ENCODE data around the gene PSMD13. TPM values are rescaled to one million over a fixed set of nuclear protein-coding genes. Genes with fewer than 3 reads are reported as not detected.

The PSMD13 gene
- total RNA-seq, 1 experiment from 2014 or later, result 179 TPM

GRCh38 chr11:257766-258493, 21.2 kb downstream of the PSMD13 start:
- Histone ChIP-seq H3K79me2 (ENCODE audit: insufficient read depth, low read length) (no peaks in the 10 kb centered on the region), H3K4me1 (ENCODE audit: control insufficient read depth in 1 of 2, insufficient read depth in 2 of 2, low read length in 2 of 2) (no peaks in the 10 kb centered on the region), H3K36me3 (ENCODE audit: control insufficient read depth in 1 of 2, insufficient read depth in 2 of 2, low read length in 2 of 2) (peaks cover 3 to 8% of the 10 kb centered on the region in 2 experiments; a peak in 3 of 4 replicates), H3K9me3 (ENCODE audit: control insufficient read depth in 1 of 2, insufficient read depth in 1 of 2, low read depth in 1 of 2, low read length in 2 of 2) (no peaks in the 10 kb centered on the region), H3K4me3 (replicated peaks in 1 of 2; ENCODE audit: low read depth in 1 of 2, low read length in 2 of 2) (no peak overlapping the region), H3K27ac (ENCODE audit: low read depth, low read length) (no peak overlapping the region), H3K9ac (ENCODE audit: low read length) (no peak overlapping the region), H3K27me3 (ENCODE audit: insufficient read depth, low read length) (no peaks in the 10 kb centered on the region), H3K9me2 (ENCODE audit: insufficient read depth) (no peaks in the 10 kb centered on the region), H3K4me2 (ENCODE audit: low read length) (no peak overlapping the region), H2AFZ (ENCODE audit: low read depth, low read length, poor library complexity, severe bottlenecking) (no peak overlapping the region), H4K20me1 (ENCODE audit: insufficient read depth) (no peaks in the 10 kb centered on the region)
- ATAC-seq (peak; percentile 80), DNase-seq (ENCODE audit: low read depth, low spot score) (no peak)
- RAD21 ChIA-PET (ENCODE audit: low non-redundant PET in 1 of 2, low total read pairs in 2 of 2, uncharacterized antibody in 2 of 2, unreplicated experiment in 2 of 2), result no interaction called here
- POLR2A ChIA-PET, result interaction anchor here (0.6 kb wide), 1 partner anchor 98 kb away, joined by 3 read pairs; no protein-coding TSS in a partner anchor
- intact Hi-C loops (cut with micrococcal nuclease), result no loop called here
- TF ChIP-seq EZH2phosphoT487 (IDR thresholded peaks at IDR 0.05; ENCODE audit: borderline replicate concordance) (no peak), RAD21 (IDR thresholded peaks at IDR 0.05; ENCODE audit: low read depth) (peak; percentile 59)
- TF ChIP-seq, protein P1, sequence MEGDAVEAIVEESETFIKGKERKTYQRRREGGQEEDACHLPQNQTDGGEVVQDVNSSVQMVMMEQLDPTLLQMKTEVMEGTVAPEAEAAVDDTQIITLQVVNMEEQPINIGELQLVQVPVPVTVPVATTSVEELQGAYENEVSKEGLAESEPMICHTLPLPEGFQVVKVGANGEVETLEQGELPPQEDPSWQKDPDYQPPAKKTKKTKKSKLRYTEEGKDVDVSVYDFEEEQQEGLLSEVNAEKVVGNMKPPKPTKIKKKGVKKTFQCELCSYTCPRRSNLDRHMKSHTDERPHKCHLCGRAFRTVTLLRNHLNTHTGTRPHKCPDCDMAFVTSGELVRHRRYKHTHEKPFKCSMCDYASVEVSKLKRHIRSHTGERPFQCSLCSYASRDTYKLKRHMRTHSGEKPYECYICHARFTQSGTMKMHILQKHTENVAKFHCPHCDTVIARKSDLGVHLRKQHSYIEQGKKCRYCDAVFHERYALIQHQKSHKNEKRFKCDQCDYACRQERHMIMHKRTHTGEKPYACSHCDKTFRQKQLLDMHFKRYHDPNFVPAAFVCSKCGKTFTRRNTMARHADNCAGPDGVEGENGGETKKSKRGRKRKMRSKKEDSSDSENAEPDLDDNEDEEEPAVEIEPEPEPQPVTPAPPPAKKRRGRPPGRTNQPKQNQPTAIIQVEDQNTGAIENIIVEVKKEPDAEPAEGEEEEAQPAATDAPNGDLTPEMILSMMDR (IDR thresholded peaks at IDR 0.05 in 2 of 3, conservative IDR thresholded peaks at IDR 0.05 in 1 of 3; ENCODE audit: borderline replicate concordance in 1 of 3, insufficient read depth in 1 of 3, low read depth in 2 of 3, low read length in 2 of 3), result peak; percentile 34 to 48 (median 40); a peak in 4 of 6 replicates
- no TSS peak for BruUV-seq (replicated peaks)
- CTCF ChIA-PET, result no interaction called here

DNA sequence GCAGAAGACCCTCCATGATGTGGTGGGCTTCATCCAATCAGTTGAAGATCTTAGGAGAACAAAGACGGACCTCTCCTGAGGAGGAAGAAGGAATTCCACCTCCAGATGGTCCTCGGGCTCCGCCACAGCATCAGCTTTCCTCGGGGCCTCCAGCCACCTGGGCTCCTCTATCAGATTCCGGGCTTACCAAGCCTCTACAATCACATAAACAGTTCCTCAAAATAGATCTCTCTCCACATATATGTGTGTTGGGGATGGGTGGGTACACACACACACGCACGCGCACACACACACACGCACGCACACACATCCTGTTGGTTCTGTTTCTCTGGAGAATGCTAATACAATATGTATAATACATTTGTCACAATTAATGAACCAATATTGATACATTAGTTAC, 22.6 kb downstream of the PSMD13 start:
- Histone ChIP-seq H3K9me3 (ENCODE audit: control insufficient read depth in 1 of 2, insufficient read depth in 1 of 2, low read depth in 1 of 2, low read length in 2 of 2) (no peaks in the 10 kb centered on the region), H3K36me3 (ENCODE audit: control insufficient read depth in 1 of 2, insufficient read depth in 2 of 2, low read length in 2 of 2) (no peaks in the 10 kb centered on the region), H3K9ac (ENCODE audit: low read length) (no peak overlapping the region), H3K9me2 (ENCODE audit: insufficient read depth) (no peaks in the 10 kb centered on the region), H3K4me3 (replicated peaks in 1 of 2; ENCODE audit: low read depth in 1 of 2, low read length in 2 of 2) (no peak overlapping the region), H3K79me2 (ENCODE audit: insufficient read depth, low read length) (no peaks in the 10 kb centered on the region), H4K20me1 (ENCODE audit: insufficient read depth) (no peaks in the 10 kb centered on the region), H3K27ac (ENCODE audit: low read depth, low read length) (no peak overlapping the region), H3K4me1 (ENCODE audit: control insufficient read depth in 1 of 2, insufficient read depth in 2 of 2, low read length in 2 of 2) (no peaks in the 10 kb centered on the region), H3K27me3 (ENCODE audit: insufficient read depth, low read length) (no peaks in the 10 kb centered on the region), H2AFZ (ENCODE audit: low read depth, low read length, poor library complexity, severe bottlenecking) (no peak overlapping the region), H3K4me2 (ENCODE audit: low read length) (no peak overlapping the region)
- BruUV-seq (replicated peaks), result no TSS peak
- intact Hi-C loops (cut with micrococcal nuclease), result no loop called here
- TF ChIP-seq EZH2phosphoT487 (IDR thresholded peaks at IDR 0.05; ENCODE audit: borderline replicate concordance) (no peak), CBX3 (IDR thresholded peaks at IDR 0.05; ENCODE audit: low read depth) (no peak)
- ATAC-seq (no peak), DNase-seq (ENCODE audit: low read depth, low spot score) (no peak)
- RAD21 ChIA-PET (ENCODE audit: low non-redundant PET in 1 of 2, low total read pairs in 2 of 2, uncharacterized antibody in 2 of 2, unreplicated experiment in 2 of 2), result no interaction called here
- POLR2A ChIA-PET, result no interaction called here
- CTCF ChIA-PET, result interaction anchor here (2.2 kb wide), 1 partner anchor 9 kb away, joined by 6 read pairs; no protein-coding TSS in a partner anchor

Data from HCT116 (cell line).